Measurements from ENCODE around the gene APBA2. TPM values are rescaled to one million over a fixed set of nuclear protein-coding genes. Genes with fewer than 3 reads are reported as not detected.

Gene APBA2
- total RNA-seq, 1 experiment from 2014 or later = 11.2 TPM

DNA sequence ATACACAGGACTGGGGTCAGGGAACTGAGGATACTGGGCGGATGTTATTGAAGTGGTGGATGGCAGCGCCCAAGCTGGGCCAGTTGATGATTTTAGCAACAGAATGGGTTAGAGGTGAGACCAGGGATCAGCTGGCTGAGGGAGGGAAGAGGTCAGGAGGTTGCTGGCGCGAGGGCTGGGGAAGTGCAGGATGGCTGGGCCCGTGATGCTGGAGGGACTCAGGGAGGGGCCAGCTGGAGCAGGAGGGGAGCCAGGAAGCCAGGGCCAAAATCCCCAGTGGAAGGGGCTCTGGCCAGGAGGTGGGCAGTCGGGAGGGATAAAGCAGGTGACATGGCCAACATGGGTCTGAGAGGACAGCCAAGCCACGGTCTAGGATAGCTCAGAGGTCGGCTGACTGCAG is 205.9 kb downstream of the APBA2 start:
- no peak overlapping the region for H3K27ac Mint-ChIP-seq
- no peak overlapping the region for H3K4me3 Mint-ChIP-seq
- no peaks in the 10 kb centered on the region for H3K9me3 Mint-ChIP-seq
- ATAC-seq (no peak), DNase-seq (ENCODE audit: low spot score) (no peak)
- ChIA-PET CTCF (interaction anchor here (0.7 to 8.2 kb wide), 9 partner anchors 12 to 179 kb away, joined by 3 to 153 read pairs (median 14); no protein-coding TSS in a partner anchor), POLR2A (no interaction called here)
- no peak for TF ChIP-seq NR1H2 (CRISPR knock-in tag; IDR thresholded peaks at IDR 0.05)
- no peak for TF ChIP-seq TEAD4 (CRISPR knock-in tag; IDR thresholded peaks at IDR 0.05)
- TF ChIP-seq TCF7 (CRISPR knock-in tag; IDR thresholded peaks at IDR 0.05; ENCODE audit: low read depth) = no peak
- TF ChIP-seq CBFB (CRISPR knock-in tag; IDR thresholded peaks at IDR 0.05; ENCODE audit: low read depth) = no peak
- no peak for TF ChIP-seq ESRRA (CRISPR knock-in tag; IDR thresholded peaks at IDR 0.05; ENCODE audit: borderline replicate concordance)
- TF ChIP-seq TEAD1 (CRISPR knock-in tag; IDR thresholded peaks at IDR 0.05) = no peak
- TF ChIP-seq SOX15 (CRISPR knock-in tag; IDR thresholded peaks at IDR 0.05) = no peak
- TF ChIP-seq ZNF263 (CRISPR knock-in tag; IDR thresholded peaks at IDR 0.05; ENCODE audit: low read depth) = no peak
- TF ChIP-seq ZNF121 (CRISPR knock-in tag; IDR thresholded peaks at IDR 0.05) = no peak
- TF ChIP-seq EMX1 (CRISPR knock-in tag; IDR thresholded peaks at IDR 0.05) = no peak
- TF ChIP-seq IRF2 (CRISPR knock-in tag; IDR thresholded peaks at IDR 0.05; ENCODE audit: borderline replicate concordance, low read depth) = no peak
- TF ChIP-seq, protein P1, sequence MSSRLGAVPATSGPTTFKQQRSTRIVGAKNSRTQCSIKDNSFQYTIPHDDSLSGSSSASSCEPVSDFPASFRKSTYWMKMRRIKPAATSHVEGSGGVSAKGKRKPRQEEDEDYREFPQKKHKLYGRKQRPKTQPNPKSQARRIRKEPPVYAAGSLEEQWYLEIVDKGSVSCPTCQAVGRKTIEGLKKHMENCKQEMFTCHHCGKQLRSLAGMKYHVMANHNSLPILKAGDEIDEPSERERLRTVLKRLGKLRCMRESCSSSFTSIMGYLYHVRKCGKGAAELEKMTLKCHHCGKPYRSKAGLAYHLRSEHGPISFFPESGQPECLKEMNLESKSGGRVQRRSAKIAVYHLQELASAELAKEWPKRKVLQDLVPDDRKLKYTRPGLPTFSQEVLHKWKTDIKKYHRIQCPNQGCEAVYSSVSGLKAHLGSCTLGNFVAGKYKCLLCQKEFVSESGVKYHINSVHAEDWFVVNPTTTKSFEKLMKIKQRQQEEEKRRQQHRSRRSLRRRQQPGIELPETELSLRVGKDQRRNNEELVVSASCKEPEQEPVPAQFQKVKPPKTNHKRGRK (CRISPR knock-in tag; IDR thresholded peaks at IDR 0.05; ENCODE audit: borderline replicate concordance) = no peak
- no peak for TF ChIP-seq ZNF416 (CRISPR knock-in tag; IDR thresholded peaks at IDR 0.05)
- TF ChIP-seq, protein P2, sequence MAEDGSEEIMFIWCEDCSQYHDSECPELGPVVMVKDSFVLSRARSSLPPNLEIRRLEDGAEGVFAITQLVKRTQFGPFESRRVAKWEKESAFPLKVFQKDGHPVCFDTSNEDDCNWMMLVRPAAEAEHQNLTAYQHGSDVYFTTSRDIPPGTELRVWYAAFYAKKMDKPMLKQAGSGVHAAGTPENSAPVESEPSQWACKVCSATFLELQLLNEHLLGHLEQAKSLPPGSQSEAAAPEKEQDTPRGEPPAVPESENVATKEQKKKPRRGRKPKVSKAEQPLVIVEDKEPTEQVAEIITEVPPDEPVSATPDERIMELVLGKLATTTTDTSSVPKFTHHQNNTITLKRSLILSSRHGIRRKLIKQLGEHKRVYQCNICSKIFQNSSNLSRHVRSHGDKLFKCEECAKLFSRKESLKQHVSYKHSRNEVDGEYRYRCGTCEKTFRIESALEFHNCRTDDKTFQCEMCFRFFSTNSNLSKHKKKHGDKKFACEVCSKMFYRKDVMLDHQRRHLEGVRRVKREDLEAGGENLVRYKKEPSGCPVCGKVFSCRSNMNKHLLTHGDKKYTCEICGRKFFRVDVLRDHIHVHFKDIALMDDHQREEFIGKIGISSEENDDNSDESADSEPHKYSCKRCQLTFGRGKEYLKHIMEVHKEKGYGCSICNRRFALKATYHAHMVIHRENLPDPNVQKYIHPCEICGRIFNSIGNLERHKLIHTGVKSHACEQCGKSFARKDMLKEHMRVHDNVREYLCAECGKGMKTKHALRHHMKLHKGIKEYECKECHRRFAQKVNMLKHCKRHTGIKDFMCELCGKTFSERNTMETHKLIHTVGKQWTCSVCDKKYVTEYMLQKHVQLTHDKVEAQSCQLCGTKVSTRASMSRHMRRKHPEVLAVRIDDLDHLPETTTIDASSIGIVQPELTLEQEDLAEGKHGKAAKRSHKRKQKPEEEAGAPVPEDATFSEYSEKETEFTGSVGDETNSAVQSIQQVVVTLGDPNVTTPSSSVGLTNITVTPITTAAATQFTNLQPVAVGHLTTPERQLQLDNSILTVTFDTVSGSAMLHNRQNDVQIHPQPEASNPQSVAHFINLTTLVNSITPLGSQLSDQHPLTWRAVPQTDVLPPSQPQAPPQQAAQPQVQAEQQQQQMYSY (CRISPR knock-in tag; IDR thresholded peaks at IDR 0.05) = no peak
- no peak for TF ChIP-seq NFATC4 (CRISPR knock-in tag; IDR thresholded peaks at IDR 0.05)
- TF ChIP-seq JAZF1 (CRISPR knock-in tag; IDR thresholded peaks at IDR 0.05) = no peak
- H3K36me3 Mint-ChIP-seq = no peaks in the 10 kb centered on the region
- peaks cover 9% of the 10 kb centered on the region for H3K4me1 Mint-ChIP-seq
- no peaks in the 10 kb centered on the region for H3K27me3 Mint-ChIP-seq (ENCODE audit: low read depth)

DNA sequence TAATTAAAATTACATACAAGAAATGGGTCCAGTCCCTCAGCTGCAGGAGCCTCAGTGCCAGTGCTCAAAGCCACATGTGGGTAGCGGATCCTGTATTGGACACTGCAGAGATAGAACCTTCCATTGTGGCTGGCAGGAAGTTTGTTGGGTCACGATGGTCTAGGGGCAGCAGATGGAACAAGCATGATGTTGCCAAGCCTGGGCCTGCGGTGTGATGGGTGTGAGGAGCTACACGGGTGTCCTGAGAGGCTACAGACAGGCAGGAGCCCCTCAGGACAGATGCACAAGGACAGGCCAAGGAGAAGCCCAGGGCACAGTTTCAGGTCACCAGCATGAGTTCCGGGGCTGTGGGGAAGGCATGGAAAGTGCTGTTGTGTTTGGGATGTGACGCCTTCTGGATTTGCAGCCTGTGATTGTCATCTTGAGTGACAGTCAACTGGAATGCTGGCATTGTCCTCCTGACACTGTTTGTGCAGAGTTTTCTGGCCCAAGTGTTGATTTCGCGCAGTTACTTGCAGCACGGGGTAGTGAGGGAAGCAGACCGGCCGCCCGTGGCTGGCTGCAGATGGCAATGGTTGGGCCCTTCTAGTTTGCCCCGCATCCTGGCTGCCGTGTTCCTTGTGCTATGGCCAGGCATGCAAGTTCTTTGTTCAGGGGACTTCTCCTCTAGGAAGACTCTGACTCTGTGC is 206.7 kb downstream of the APBA2 start:
- Mint-ChIP-seq H3K4me3 (no peak overlapping the region), H3K27me3 (ENCODE audit: low read depth) (no peaks in the 10 kb centered on the region), H3K4me1 (peaks cover 18% of the 10 kb centered on the region), H3K27ac (peak overlapping the region; percentile 70; the same call in 1 of the 2 replicates), H3K36me3 (no peaks in the 10 kb centered on the region), H3K9me3 (no peaks in the 10 kb centered on the region)
- ATAC-seq (no peak), DNase-seq (ENCODE audit: low spot score) (no peak)
- CTCF ChIA-PET = interaction anchor here (0.7 to 8.2 kb wide), 4 partner anchors 11 to 190 kb away, joined by 3 to 153 read pairs (median 36); no protein-coding TSS in a partner anchor
- TF ChIP-seq FOXJ3 (CRISPR knock-in tag; IDR thresholded peaks at IDR 0.05; ENCODE audit: borderline replicate concordance) (no peak), CREM (CRISPR knock-in tag; IDR thresholded peaks at IDR 0.05) (no peak), KAT7 (CRISPR knock-in tag; IDR thresholded peaks at IDR 0.05; ENCODE audit: borderline replicate concordance) (no peak)
- POLR2A ChIA-PET = no interaction called here

DNA sequence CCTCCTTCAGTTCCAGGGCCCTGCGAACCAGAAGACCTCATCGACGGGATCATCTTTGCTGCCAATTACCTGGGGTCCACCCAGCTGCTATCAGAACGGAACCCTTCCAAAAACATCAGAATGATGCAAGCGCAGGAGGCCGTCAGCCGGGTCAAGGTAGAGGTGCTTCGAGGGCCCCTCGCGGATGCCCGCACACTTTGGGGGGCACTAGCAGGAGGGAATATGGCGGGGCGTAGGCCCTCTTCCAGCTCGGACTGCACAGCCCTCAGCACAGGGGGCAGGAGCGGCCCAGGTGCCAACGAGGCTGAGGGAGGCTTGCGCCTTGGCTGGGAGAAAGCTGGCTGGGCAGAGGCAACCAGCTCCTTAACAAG is 207.3 kb downstream of the APBA2 start:
- TF ChIP-seq, protein P3, sequence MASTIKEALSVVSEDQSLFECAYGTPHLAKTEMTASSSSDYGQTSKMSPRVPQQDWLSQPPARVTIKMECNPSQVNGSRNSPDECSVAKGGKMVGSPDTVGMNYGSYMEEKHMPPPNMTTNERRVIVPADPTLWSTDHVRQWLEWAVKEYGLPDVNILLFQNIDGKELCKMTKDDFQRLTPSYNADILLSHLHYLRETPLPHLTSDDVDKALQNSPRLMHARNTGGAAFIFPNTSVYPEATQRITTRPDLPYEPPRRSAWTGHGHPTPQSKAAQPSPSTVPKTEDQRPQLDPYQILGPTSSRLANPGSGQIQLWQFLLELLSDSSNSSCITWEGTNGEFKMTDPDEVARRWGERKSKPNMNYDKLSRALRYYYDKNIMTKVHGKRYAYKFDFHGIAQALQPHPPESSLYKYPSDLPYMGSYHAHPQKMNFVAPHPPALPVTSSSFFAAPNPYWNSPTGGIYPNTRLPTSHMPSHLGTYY (CRISPR knock-in tag; IDR thresholded peaks at IDR 0.05) = no peak
- no peak for TF ChIP-seq FOXK1 (CRISPR knock-in tag; IDR thresholded peaks at IDR 0.05)
- Mint-ChIP-seq H3K9me3 (no peaks in the 10 kb centered on the region), H3K27me3 (ENCODE audit: low read depth) (no peaks in the 10 kb centered on the region), H3K36me3 (no peaks in the 10 kb centered on the region), H3K4me1 (peaks cover 20% of the 10 kb centered on the region), H3K4me3 (no peak overlapping the region), H3K27ac (no peak overlapping the region)
- ATAC-seq = no peak
- ChIA-PET CTCF (interaction anchor here (0.8 to 8.2 kb wide), 4 partner anchors 11 to 191 kb away, joined by 3 to 153 read pairs (median 3); no protein-coding TSS in a partner anchor), POLR2A (no interaction called here)
- no peak for DNase-seq (ENCODE audit: low spot score)
